Brain pericyte (primary cell): ENCODE measurements around the gene CYP2C9.

Source experiments
- DNase-seq: peaks from one replicate; pipeline ENCODE4 v3.0.0-alpha.2; 2012; ENCODE audit warnings: low read depth, low spot score

CYP2C9 gene

DNA sequence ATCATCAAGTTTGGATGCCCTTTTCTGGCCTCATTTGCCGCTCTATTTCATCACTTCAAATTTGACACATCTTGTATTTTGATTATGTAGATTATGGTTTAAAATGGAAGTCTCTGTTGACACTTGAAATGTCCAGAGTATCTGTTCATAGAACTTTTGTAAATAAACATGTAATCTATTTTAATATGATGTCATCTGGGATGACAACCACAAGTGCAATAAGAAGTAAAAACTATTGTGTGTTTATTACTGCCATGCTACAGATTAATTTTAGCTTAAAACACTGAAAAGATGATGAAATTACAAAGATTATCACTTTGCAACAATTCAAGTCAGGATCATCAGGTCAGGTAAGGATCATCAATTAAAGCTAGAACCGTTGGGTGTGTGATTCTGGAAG is 100.8 kb downstream of the CYP2C9 start:
- no peak for DNase-seq
